ENCODE measurements around the gene GOLGA3.

The GOLGA3 gene

GRCh38 chr12:132720606-132721345 is 107.9 kb downstream of the GOLGA3 start:
- DNase-seq (ENCODE audit: low read depth in 3 of 3): no peak

- DNase-seq (ENCODE audit: low read depth in 3 of 3): no peak
These were observed 108.7 kb downstream of the GOLGA3 start for GRCh38 chr12:132719954-132720324.

- no peak for DNase-seq (ENCODE audit: low read depth in 3 of 3)
These were observed 109.3 kb downstream of the GOLGA3 start for GRCh38 chr12:132719141-132719953.

Data from stimulated activated CD4-positive, alpha-beta T cell treated with anti-CD3 and anti-CD28 coated beads, TNF-alpha, amount 100 ng/mL, for 24 hours (primary cell).